ENCODE data around the gene RBBP4. TPM values are rescaled to one million over a fixed set of nuclear protein-coding genes. Genes with fewer than 3 reads are reported as not detected.
A peak's percentile ranks its signal among the peaks of the same experiment; 100 is the strongest.

RBBP4 gene
- total RNA-seq, 4 donors from 2014 or later = 80.5 to 121 (median 90.5) TPM

DNA sequence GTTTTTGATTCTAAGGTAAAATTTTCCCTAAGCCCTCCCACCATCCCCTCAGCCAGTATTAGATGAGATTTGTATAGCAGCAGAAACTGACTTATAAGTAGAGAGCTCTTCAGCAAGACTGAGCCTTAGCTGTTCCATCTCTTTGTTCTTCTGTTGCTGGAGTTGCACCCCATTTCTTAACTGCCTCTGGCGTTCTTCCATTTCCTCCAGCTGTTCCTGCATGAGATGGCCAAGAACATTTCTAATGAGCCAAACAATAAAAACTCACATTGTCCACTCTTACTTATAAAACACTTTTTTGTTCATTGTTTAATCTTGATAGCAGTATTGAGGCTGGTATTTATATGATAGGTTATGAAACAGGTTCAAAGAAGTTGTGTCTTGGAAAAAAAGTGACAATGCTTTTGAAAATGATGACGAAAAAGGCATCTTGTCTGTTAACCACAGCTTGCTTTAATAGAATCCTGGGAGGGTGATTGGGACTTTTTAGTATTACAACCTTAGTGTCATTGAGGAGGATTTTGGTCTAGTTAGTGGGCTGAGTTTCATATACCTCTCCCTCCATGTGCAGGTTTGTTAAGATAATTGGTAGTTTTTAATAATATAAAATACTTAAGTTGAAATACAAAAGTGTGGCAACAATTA lies 33.3 kb downstream of the RBBP4 start:
- WGBS = 37% methylated on average over 2 of the region's 2 CpGs
- peaks cover 47% of the 10 kb centered on the region for H3K36me3 ChIP-seq

DNA sequence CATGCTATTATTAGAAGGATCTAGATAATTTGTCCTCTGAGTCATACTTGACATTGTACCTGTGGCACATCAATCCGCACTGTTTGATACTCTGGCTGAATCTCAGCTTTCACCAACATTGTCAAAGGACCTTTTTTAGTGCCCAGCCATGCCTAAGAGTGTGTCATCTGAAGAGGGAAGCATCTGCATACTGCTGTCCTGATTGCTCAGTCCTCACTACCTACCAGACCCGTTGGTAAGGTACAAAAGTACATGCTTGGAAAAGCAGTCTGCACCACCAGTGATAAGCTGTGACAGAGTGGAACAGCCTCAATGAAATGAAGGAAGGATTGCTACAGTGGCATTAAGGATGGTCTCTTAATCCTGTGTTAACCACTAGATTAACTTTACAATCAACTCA lies 34.5 kb downstream of the RBBP4 start:
- Histone ChIP-seq H3K4me3 (no peak overlapping the region), H3K27me3 (no peaks in the 10 kb centered on the region), H3K27ac (peak overlapping the region; percentile 46), H3K36me3 (peaks cover 40% of the 10 kb centered on the region), H3K9me3 (no peaks in the 10 kb centered on the region), H3K4me1 (peaks cover 20% of the 10 kb centered on the region)
- peak in 1 of 2 donors; percentile 2 for DNase-seq (ENCODE audit: low spot score in 2 of 2)
- TF ChIP-seq EP300 (IDR thresholded peaks at IDR 0.05) (no peak), POLR2A (IDR thresholded peaks at IDR 0.05) (no peak), POLR2AphosphoS5 (IDR thresholded peaks at IDR 0.05) (no peak)
- TF ChIP-seq, protein P1, sequence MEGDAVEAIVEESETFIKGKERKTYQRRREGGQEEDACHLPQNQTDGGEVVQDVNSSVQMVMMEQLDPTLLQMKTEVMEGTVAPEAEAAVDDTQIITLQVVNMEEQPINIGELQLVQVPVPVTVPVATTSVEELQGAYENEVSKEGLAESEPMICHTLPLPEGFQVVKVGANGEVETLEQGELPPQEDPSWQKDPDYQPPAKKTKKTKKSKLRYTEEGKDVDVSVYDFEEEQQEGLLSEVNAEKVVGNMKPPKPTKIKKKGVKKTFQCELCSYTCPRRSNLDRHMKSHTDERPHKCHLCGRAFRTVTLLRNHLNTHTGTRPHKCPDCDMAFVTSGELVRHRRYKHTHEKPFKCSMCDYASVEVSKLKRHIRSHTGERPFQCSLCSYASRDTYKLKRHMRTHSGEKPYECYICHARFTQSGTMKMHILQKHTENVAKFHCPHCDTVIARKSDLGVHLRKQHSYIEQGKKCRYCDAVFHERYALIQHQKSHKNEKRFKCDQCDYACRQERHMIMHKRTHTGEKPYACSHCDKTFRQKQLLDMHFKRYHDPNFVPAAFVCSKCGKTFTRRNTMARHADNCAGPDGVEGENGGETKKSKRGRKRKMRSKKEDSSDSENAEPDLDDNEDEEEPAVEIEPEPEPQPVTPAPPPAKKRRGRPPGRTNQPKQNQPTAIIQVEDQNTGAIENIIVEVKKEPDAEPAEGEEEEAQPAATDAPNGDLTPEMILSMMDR (IDR thresholded peaks at IDR 0.05) = no peak
- WGBS = 75% methylated on average over 2 of the region's 2 CpGs

More for the DNA sequence above, 33.3 kb downstream of the RBBP4 start:
- TF ChIP-seq, protein P1 (IDR thresholded peaks at IDR 0.05) = no peak
- TF ChIP-seq POLR2A (IDR thresholded peaks at IDR 0.05) (no peak), POLR2AphosphoS5 (IDR thresholded peaks at IDR 0.05) (peak in 1 of 3 donors; percentile 24), EP300 (IDR thresholded peaks at IDR 0.05) (no peak)
- Histone ChIP-seq H3K27me3 (no peaks in the 10 kb centered on the region), H3K4me1 (peaks cover 20% of the 10 kb centered on the region), H3K27ac (peak overlapping the region; percentile 46), H3K9me3 (no peaks in the 10 kb centered on the region), H3K4me3 (no peak overlapping the region)
- peak in 1 of 2 donors; percentile 42 for DNase-seq (ENCODE audit: low spot score in 2 of 2)

DNA sequence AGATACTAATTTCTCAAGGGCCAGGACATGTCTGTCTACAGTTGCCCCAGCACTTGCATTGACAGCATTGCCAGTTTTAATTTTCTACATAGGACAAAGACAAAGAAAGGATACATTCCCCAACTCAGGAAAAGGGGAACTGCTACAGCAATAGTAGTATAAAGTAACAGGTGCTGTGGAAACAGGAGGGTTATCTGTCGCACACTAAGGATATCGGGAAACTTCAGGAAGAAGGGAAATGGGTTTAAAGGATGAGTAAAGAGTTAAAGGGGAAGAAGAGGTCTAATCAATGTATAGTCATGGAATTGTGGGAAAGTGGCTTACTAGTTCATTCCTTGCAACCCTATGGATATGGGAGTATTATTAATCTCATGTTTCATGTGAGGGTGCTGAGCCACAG lies 35.4 kb downstream of the RBBP4 start:
- H3K4me1 ChIP-seq = peaks cover 20% of the 10 kb centered on the region
- H3K27ac ChIP-seq = no peak overlapping the region
- no peaks in the 10 kb centered on the region for H3K9me3 ChIP-seq
- DNase-seq (ENCODE audit: low spot score in 2 of 2) = no peak
- WGBS = 92% methylated on average over 2 of the region's 2 CpGs
- no peak overlapping the region for H3K4me3 ChIP-seq
- H3K27me3 ChIP-seq = no peaks in the 10 kb centered on the region
- TF ChIP-seq EP300 (IDR thresholded peaks at IDR 0.05) = no peak
- TF ChIP-seq POLR2A (IDR thresholded peaks at IDR 0.05) = no peak
- TF ChIP-seq, protein P1 (IDR thresholded peaks at IDR 0.05) = no peak
- no peak for TF ChIP-seq POLR2AphosphoS5 (IDR thresholded peaks at IDR 0.05)
- peaks cover 32% of the 10 kb centered on the region for H3K36me3 ChIP-seq

DNA sequence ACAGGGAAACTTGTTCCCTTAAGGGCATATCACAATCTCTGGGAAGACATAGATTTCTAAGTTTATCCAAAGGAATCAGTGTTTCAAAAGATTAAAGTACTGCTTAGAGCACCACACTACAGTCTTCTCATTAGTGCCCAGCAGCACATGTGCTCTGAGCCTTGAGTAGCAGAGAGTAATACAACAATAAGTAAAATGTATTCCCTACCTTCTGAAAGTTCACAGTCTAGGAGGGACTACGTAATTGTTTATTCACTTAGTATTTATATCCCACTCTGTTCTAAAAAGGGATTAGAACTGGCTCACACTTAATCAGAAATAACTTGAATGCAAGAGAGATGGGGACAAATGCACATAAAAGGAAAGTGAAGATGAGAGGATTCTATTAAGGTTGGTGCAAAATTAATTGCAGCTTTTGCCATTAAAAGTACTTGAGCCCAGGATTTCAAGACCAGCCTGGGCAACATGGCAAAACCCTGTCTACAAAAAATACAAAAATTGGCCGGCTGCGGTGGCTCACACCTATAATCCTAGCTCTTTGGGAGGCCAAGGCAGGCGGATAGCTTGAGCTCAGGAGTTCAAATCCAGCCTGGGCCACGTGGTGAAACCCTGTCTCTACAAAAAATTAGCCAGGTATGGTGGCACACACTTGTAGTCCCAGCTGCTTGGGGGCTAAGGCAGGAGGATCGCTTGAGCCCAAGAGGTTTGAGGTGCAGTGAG lies 42.6 kb downstream of the RBBP4 start:
- no peak overlapping the region for H3K27ac ChIP-seq

More for the DNA sequence above, 42.6 kb downstream of the RBBP4 start:
- Histone ChIP-seq H3K9me3 (no peaks in the 10 kb centered on the region), H3K4me3 (no peak overlapping the region), H3K36me3 (no peaks in the 10 kb centered on the region), H3K4me1 (peaks cover 17% of the 10 kb centered on the region), H3K27me3 (no peaks in the 10 kb centered on the region)
- 93% methylated on average over 5 of the region's 6 CpGs for WGBS
- DNase-seq (ENCODE audit: low spot score in 2 of 2) = peak in 1 of 2 donors; percentile 21
- TF ChIP-seq POLR2A (IDR thresholded peaks at IDR 0.05) (no peak), POLR2AphosphoS5 (IDR thresholded peaks at IDR 0.05) (no peak), EP300 (IDR thresholded peaks at IDR 0.05) (no peak)
- TF ChIP-seq, protein P1 (IDR thresholded peaks at IDR 0.05) = no peak

All from suprapubic skin (tissue), 4 donors.